Raji (cell line): ENCODE data around the gene C16orf78.

Experiments
- POLR2A ChIP-seq: IDR thresholded peaks from 2 replicates; pipeline ENCODE4 v1.6.1; 2011; ENCODE audit warnings: low read depth, low read length, control low read depth; ENCODE audit not compliant: insufficient read depth

C16orf78 gene

DNA sequence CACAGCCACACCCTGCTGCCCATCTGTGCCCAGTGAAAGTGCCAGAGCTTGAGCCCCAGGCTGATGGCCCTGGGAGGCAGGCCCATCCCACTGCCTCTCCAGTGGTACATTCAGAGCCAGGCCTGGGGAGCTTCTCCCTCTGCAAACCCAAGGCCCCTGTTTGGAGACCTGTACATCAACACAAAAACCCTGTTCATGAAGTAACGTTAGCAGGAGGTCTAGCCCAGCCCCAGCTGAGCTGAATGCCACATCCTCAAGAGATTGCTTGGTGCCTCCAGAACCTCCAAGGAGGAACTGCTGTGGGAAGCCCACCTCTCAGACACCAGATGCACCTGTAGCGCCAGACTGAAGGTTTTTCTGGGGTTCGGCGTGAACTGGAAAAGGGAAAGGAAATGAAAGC is 31.5 kb downstream of the C16orf78 start:
- TF ChIP-seq POLR2A = no peak

DNA sequence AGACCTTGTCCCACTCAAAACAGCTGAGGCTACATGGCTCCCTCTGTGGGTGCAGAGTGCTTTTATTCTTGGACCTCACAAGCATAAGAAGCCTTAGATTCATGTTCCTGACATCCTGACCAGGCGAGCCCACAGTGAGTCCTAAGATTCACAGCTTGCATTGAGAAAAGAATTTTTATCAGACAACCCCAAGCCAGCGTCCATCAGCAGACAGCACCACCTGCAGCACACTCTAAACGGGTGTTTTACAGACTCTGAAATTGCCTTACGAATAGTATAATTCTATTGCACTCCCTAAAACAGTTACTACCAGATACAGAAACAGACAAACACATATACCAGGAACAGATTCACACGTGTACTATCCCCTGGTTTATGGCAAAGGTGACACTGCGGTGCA is 31.9 kb downstream of the C16orf78 start:
- TF ChIP-seq POLR2A = no peak

DNA sequence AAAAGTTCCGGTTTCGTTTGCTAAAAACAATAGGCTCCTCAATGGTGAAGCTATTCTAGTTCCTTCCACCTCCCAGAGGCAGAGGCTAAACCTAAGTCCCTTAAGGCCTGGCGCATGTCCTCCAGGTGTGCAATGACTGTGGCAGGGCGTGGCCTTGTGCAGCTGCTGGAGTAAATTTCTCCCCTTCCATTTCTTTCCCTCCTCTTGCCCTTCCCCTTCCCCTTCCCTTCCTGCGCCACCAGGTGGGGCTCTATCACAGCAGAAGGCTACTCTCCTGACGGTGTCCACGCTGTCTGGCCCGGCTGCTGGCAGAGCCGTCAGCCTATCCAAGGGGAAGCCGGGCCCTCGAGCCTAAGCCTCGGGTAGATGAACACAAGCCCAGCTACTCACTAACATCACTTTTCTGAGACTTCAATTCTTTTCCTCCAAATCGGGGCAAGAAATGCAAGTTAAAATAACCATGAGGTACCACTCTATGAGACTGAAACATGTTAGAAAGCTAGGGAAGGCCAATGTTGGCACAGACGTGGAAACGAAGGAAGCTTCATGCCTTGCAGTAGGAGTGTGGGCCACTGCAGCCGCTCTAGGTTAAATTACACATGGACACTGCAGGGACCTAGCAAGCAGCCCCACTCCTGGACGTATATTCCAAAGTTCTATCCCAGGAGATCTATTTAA is 34.4 kb downstream of the C16orf78 start:
- TF ChIP-seq POLR2A = no peak

DNA sequence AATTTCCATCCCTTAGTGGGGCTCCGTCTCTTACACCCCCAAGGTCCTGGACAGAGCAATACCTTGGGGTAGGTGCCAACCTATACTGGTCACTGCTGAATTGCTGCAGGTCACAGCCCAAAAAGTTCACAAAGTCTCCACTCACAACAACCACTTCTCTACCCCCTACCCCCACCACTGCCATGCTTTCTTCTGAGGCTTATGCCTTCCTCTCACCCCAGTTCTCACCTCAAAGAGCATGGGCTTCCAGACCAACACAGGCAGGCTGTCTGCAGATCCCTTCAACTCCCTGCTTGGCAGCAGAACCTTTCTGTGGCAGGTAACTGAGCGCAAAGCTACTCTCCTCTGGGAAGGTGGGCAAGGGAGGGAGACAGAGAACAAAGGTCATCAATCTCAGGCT is 35.5 kb downstream of the C16orf78 start:
- no peak for TF ChIP-seq POLR2A

DNA sequence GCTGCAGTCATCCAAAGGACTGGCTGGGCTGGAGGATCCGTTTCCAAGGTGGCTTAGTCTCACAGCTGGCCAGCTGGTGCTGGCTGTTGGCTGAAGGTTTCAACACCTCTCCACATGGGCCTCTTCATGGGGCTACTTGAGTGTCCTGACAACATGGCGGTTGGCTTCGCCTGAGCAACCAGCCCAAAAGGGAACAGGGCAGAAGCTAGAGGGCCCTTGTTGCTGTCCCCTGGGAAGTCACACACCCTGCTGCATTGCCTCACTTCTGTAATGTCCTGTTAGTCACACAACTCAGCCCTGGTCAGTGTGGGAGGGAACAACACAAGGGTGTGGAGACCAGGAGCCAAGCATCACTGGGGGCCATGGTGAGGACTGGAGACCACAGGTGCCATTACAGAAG is 36.6 kb downstream of the C16orf78 start:
- no peak for TF ChIP-seq POLR2A

DNA sequence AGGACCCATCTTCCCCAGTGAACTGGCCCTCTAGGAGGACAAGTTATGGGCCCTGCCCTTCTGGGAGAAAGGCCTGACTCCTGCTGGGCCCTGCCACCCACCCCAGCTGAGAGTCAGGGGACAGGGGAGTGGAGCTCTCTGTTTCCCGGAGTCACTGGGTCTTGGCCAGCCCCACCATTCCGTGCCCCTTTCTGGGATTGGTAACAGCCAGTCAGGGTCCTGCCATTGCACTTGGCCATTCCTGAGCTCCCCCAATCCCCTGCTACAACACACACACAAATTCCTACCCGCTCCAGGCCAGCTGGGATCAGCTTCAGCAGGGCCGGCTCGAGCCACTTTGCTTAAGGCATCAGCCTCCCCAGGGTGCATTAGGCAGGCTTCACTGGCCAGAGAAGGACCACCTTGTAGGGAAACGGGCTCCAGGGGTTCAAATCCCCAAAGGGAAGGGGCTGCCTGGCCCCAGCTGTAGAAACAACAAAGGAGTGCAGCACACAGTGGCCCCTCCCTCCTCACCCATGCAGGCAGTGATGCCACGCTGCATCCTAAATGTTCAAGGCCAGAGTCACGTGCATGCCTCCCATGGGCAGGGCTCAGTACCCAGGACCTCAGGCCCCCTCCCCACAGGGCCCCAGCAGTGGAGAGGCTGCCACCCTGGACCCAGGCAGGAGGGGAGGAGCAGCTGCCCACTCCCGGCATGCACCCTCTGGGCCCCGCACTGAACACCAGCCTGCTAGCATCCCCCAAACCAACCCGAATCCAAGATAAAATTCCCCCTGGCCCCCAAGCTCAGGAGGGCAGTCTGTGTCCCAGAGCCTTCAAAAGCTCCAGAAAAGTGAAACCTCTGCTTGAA is 37.7 kb downstream of the C16orf78 start:
- no peak for TF ChIP-seq POLR2A

DNA sequence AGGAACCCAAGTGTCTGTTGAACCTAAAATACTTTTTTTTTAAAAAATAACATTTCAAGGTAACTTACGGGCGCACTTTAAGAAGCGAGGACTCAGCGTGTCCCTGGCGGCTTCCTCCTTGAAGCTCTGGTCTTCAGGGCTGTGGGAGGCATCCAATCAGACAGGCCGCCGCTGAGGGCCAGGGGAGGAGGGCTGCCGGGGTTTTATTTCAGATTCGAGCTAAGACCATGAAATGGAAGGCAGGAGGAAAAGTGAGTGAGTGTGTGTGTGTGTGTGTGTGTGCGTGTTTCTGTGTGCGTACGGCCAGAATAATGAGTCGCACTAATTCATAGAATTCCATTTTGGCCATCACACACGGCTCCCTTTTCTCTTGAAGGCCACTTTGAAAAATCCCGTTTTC is 41.1 kb downstream of the C16orf78 start:
- TF ChIP-seq POLR2A = no peak

DNA sequence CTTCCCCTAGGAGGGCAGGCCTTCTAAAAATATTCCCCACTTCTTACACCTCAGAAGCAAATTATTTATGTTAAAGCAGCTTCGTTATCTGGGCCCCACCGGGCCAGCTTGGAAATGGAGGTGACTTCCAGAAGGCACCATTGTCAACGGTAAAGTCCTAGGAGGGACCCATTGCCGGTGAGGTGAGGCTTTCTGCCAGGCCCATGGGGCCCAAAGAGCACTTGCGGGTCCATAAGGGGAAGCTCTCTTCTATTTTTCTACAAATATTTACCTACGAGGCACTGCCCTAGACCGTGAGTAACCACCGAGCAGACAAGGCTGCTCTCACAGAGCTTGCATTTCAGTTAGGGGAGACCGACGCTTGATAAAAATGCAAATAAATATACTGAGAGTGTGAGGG is 41.5 kb downstream of the C16orf78 start:
- TF ChIP-seq POLR2A = no peak

DNA sequence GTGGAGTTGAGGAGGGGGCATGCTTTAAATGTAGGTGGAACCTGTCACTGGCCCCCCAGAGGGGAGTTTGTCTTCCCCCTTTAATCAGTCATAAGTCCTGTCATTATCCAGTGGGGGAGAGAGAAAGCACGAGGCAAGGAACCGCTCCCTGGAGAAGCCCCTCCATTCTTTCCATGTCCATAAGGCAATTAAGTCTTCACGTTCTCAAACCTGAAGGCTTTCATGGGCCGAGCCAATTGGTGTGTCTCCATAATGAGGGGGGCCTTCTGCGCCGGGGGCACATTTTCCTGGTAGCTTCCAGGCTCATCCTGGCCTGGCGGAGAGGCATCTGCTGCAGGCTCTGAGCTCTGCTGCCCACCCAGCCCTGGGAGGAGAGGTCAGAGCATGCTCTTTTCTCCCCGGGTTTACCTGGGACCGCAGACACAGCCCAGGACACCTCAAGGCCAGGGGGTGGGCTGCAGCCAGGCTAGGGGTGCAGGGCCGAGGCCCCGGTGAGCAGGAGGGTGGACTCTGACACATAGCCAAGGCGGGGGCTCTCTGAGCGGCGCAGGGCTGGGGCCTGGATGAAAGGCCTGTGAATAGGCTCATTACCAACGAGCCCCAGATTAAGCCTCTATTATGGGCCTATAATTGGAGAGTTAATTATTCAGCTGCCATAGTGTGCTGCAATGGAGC is 42.5 kb downstream of the C16orf78 start:
- no peak for TF ChIP-seq POLR2A

DNA sequence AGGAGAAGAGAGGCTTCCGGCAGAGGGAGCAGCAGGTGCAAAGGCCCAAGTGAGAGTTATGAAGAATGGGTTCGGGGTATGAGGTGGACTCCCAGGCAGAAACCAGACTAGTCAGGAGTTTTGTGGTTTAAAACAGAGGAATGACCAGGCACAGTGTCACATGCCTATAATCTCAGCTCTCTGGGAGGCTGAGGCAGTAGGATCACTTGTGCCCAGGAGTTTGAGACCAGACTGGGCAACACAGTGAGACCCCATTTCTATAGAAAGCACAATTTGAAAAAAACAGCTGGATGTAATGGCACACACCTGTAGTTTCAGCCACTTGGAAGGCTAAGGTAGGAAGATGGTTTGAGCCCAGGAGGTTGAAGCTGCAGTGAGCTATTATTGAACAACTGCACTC is 43.8 kb downstream of the C16orf78 start:
- TF ChIP-seq POLR2A = no peak

DNA sequence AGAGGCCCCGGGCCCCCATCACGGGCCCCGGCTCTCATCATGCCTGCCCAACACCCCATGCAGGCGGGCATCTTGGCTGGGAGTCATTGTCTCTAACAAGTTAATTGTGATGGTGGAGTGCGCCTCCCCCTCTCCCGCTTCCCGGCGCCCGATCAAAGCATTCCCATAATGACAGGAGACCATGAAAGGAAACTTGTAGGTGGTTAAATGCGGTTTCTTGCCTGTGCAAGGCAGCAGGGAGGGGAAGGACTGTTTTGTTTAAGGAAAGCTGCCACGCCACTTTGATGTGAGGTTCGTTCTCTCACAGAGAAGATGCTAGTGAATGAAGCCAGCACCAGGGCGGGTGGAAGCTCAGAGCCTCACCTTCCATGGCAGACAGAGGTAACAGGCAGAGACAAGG is 45.4 kb downstream of the C16orf78 start:
- TF ChIP-seq POLR2A = no peak

DNA sequence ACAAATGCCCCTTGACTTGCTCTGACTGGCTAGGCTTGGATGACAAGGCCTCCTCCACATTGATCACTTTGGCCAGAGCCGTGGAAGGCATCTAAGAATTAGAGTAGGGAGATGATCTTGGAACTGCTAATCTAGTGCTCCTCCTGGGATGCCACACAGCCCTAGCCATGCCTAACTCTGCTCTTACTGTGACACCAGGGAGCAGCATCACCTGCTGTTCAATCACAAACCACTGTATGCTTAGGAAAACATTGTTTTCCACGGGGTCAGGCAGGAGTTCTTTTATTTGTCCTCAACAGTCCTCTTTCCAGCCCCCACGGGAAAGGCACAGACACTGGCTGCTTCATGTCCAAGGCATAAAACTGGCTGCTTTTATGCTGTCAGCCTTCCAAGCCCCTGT is 46.3 kb downstream of the C16orf78 start:
- TF ChIP-seq POLR2A = no peak

DNA sequence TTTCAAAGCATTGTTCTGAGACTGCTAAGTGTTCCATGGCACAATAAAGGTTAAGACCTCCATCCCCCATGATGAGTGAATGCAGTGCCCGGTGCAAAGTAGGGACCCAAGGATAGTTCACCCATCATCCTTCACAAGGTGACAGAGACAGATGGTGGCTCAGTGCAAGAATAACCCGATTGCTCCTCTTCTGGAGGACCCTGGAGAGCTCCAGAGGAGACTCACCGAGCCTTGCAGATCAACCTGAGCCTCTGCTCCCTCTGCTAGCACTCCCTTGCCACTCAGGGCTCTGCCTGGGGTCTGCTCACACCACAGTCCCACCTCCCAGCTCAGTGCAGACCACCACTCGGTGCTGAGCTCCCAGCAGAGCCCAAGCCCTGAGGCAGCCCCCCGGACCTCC is 49.3 kb downstream of the C16orf78 start:
- no peak for TF ChIP-seq POLR2A

DNA sequence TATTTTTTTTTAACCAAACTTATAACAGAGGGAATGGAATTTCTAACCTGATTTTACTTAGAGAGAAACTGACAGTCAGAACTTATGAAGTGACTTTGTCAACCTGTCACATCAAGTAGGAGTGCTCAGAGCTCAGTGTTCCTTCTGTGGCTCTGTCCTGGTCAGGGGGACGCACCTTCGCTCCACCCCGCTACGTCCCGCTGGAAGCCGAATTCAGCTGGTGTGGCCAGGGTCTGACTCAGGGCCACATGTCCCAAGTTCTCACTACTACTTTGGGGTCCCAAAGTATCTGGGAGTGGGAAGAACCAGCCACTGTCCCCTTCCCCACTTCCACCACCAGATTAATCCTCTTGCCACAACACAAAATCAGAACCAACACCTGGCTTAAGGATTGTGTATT is 51.4 kb downstream of the C16orf78 start:
- no peak for TF ChIP-seq POLR2A

DNA sequence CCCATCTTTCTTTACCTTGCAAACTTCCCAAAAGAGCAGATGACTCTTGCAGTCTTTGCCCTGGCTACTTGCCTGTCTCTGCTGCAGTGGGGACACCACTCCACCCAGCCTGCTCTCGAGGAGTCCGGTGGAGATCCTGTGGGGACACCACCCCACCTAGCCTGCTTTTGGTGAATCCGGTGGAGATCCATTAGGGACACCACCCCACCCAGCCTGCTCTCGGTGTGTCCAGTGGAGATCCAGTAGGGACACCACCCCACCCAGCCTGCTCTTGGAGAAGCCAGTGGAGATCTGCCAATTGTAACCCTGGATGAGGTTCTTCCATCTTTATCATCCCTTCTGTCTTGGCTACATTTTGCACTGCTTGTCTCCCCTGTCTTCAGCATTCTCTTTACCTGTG is 54.2 kb downstream of the C16orf78 start:
- no peak for TF ChIP-seq POLR2A

DNA sequence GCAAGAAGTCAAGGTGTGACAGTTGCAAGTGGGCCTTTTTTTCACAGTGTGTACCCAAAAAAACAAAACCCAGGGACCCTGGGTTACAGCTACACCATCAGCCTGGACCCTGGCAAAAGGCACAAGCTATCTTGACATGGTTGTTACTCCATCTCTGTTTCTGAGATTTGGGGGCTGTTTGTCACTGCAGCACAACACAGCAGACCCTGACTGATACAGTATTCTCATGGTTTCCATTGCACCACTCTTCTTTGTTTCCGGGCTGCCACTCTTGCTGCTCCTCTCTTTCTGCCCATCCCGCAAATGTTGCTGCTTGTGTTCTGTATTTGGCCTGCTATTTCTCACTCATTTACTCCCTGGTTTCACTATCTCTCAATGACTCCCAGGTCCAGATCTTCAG is 55.2 kb downstream of the C16orf78 start:
- TF ChIP-seq POLR2A = no peak

DNA sequence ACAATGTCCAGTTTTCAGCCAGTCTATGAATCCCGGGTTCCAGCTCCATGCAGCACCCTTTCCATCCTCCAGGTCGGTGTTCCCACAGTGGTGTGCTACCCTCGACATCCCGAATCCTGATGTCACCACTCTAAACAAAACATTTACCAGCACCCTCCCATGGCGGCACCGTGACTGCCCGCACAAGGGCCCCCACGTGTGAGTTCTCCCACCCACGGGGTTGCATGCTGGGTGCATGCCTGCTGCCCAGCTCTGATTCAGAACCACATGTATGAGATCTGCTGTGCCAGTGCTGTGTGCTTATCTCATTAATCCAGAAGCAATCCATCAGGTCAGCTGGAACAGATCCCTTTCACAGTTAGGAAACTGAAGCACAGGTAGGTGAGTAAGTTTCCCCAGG is 57.4 kb downstream of the C16orf78 start:
- no peak for TF ChIP-seq POLR2A
